Body of pancreas (tissue), 4 donors: ENCODE data around the gene KRT76.

Experiments used
- POLR2A ChIP-seq, 3 donors: fragments of 450-650 bp; IDR thresholded peaks; one replicate each; pipeline ENCODE4 v1.6.1; 2016; ENCODE audit warnings: antibody characterized with exemption in 3 of 3, mild to moderate bottlenecking in 2 of 3
- TF ChIP-seq, protein P1 (sequence below), 7 experiments: fragments of 450-650 bp in 4 of 7; fragments of 200-600 bp in 3 of 7; sonication (generic) in 3 of 7; IDR thresholded peaks; one replicate each; pipeline ENCODE4 v1.5.1; 2016 to 2019; ENCODE audit warnings: antibody characterized with exemption in 7 of 7

DNA sequence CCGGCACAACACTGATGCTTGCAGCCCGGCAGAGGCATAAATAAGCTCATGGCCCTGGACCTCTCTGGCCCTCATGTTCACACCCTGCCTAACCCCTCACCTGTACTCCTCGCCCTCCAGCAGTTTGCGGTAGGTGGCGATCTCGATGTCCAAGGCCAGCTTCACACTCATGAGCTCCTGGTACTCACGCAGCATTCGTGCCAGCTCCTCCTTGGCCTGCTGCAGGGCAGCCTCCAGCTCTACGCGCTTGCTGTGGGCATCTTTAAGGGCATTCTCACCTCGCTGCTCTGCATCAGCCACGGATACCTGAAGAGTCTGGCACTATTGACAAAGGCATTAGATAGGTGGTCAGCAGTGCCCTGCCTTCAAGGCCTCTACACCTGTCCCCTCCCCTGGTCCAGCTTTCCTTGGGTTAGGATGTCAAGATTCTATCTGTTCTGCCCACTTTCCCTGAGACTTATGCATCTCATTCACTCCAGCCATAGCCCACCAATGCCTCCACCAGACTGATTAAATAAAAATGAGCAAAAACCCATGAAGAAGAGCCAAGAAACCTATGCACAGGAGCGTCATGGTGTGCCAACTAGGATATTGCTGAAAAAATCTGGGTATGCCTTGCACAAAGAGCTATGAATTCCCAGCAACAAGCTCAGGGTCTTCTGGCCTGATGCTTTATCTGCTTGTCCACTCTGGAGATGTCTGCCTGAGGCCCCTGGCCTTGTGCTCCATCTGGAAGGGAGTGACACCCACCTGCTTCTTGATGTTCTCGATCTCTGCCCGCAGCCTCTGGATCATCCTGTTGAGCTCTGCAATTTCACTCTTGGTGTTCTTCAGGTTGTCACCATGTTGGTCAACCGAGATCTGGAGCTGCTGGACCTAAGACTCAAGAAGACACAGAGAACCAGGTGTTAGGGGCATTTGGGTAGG lies 30.7 kb upstream of the KRT76 start:
- TF ChIP-seq, protein P1, sequence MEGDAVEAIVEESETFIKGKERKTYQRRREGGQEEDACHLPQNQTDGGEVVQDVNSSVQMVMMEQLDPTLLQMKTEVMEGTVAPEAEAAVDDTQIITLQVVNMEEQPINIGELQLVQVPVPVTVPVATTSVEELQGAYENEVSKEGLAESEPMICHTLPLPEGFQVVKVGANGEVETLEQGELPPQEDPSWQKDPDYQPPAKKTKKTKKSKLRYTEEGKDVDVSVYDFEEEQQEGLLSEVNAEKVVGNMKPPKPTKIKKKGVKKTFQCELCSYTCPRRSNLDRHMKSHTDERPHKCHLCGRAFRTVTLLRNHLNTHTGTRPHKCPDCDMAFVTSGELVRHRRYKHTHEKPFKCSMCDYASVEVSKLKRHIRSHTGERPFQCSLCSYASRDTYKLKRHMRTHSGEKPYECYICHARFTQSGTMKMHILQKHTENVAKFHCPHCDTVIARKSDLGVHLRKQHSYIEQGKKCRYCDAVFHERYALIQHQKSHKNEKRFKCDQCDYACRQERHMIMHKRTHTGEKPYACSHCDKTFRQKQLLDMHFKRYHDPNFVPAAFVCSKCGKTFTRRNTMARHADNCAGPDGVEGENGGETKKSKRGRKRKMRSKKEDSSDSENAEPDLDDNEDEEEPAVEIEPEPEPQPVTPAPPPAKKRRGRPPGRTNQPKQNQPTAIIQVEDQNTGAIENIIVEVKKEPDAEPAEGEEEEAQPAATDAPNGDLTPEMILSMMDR (IDR thresholded peaks at IDR 0.05): no peak
- no peak for TF ChIP-seq POLR2A (IDR thresholded peaks at IDR 0.05)
